GM18873 (cell line): ENCODE measurements around the gene GRAP2.
"Not testable (repeated sequence)": the region's sequence is repeated elsewhere in the genome, so short reads cannot be mapped to it uniquely, and the experiment has no call there.

Experiments
- ATAC-seq: cut with Tn5 transposase; IDR thresholded peaks from one replicate; pipeline ENCODE4 v1.9.1; 2021; ENCODE audit warnings: mild to moderate bottlenecking, moderate library complexity, moderate number of reproducible peaks; ENCODE audit not compliant: unreplicated experiment, low FRiP score

The GRAP2 gene

GRCh38 chr22:39942439-39943230 lies 41.8 kb downstream of the GRAP2 start:
- ATAC-seq = no peak

GRCh38 chr22:39943337-39943736 lies 42.5 kb downstream of the GRAP2 start:
- no peak for ATAC-seq

GRCh38 chr22:39943953-39944872 lies 43.3 kb downstream of the GRAP2 start:
- no peak for ATAC-seq

GRCh38 chr22:39946126-39946502 lies 45.2 kb downstream of the GRAP2 start:
- ATAC-seq = no peak

GRCh38 chr22:39946503-39947219 lies 45.8 kb downstream of the GRAP2 start:
- ATAC-seq = no peak

- ATAC-seq = no peak
These were observed 46.6 kb downstream of the GRAP2 start for GRCh38 chr22:39947220-39948216.

- no peak for ATAC-seq
These were observed 49.3 kb downstream of the GRAP2 start for GRCh38 chr22:39949964-39950737.

- ATAC-seq = not testable (repeated sequence)
These were observed 50.9 kb downstream of the GRAP2 start for GRCh38 chr22:39951603-39952293.

GRCh38 chr22:39952347-39952746 lies 51.5 kb downstream of the GRAP2 start:
- no peak for ATAC-seq

- ATAC-seq = no peak
These were observed 52.2 kb downstream of the GRAP2 start for GRCh38 chr22:39953101-39953500.

- no peak for ATAC-seq
These were observed 53.7 kb downstream of the GRAP2 start for GRCh38 chr22:39954584-39955055.

- no peak for ATAC-seq
These were observed 54.8 kb downstream of the GRAP2 start for GRCh38 chr22:39955675-39956074.

GRCh38 chr22:39956932-39957664 lies 56.2 kb downstream of the GRAP2 start:
- no peak for ATAC-seq

GRCh38 chr22:39958009-39958711 lies 57.3 kb downstream of the GRAP2 start:
- no peak for ATAC-seq

- ATAC-seq = no peak
These were observed 58.2 kb downstream of the GRAP2 start for GRCh38 chr22:39958949-39959639.
